Measurements from ENCODE around the gene GPM6B.

GPM6B gene

GRCh38 chrX:13845721-13846378 is 29.0 kb upstream of the GPM6B start:
- Histone ChIP-seq H3K36me3 (no peaks in the 10 kb centered on the region), H3K4me3 (no peak overlapping the region), H3K4me1 (no peaks in the 10 kb centered on the region), H3K9ac (no peak overlapping the region), H3K9me3 (replicated peaks in 1 of 11) (peaks cover 0 to 5% (median 0%) of the 10 kb centered on the region in 11 experiments; a peak in 1 of 22 replicates), H3K4me2 (no peak overlapping the region), H3K27ac (no peak overlapping the region), H4K20me1 (peaks cover 0 to 4% (median 0%) of the 10 kb centered on the region in 11 experiments; a peak in 3 of 22 replicates), H3K27me3 (peaks cover 93 to 100% (median 99%) of the 10 kb centered on the region in 11 experiments)
- no peak for TF ChIP-seq Cebpa-rat (IDR thresholded peaks at IDR 0.05)

- H3K4me2 ChIP-seq, result no peak overlapping the region
- TF ChIP-seq Cebpa-rat (IDR thresholded peaks at IDR 0.05), result no peak
Measured at GRCh38 chrX:13843150-13843721, 26.3 kb upstream of the GPM6B start.

GRCh38 chrX:13840121-13840520 is 23.2 kb upstream of the GPM6B start:
- Histone ChIP-seq H3K9me3 (replicated peaks in 1 of 11) (no peaks in the 10 kb centered on the region; a peak in 1 of 22 replicates), H4K20me1 (peaks cover 0 to 8% (median 0%) of the 10 kb centered on the region in 11 experiments; a peak in 3 of 22 replicates), H3K9ac (no peak overlapping the region), H3K27me3 (peaks cover 95 to 100% (median 98%) of the 10 kb centered on the region in 11 experiments), H3K4me2 (no peak overlapping the region), H3K36me3 (no peaks in the 10 kb centered on the region), H3K27ac (no peak overlapping the region), H3K4me3 (no peak overlapping the region), H3K4me1 (peaks cover 0 to 7% (median 5%) of the 10 kb centered on the region in 10 experiments; a peak in 6 of 20 replicates)
- TF ChIP-seq Cebpa-rat (IDR thresholded peaks at IDR 0.05), result no peak

More at GRCh38 chrX:13843150-13843721, 26.3 kb upstream of the GPM6B start:
- H4K20me1 ChIP-seq, result peaks cover 0 to 8% (median 0%) of the 10 kb centered on the region in 11 experiments; a peak in 4 of 22 replicates
- no peaks in the 10 kb centered on the region; a peak in 1 of 22 replicates for H3K9me3 ChIP-seq (replicated peaks in 1 of 11)
- H3K4me3 ChIP-seq, result no peak overlapping the region
- no peaks in the 10 kb centered on the region for H3K36me3 ChIP-seq
- no peak overlapping the region for H3K27ac ChIP-seq
- peaks cover 96 to 100% (median 99%) of the 10 kb centered on the region in 11 experiments for H3K27me3 ChIP-seq
- H3K4me1 ChIP-seq, result no peaks in the 10 kb centered on the region
- no peak overlapping the region for H3K9ac ChIP-seq

GRCh38 chrX:13837290-13837745 is 20.4 kb upstream of the GPM6B start:
- no peak overlapping the region for H3K9ac ChIP-seq
- H3K4me3 ChIP-seq, result no peak overlapping the region
- peak overlapping the region in 7 of 11 experiments; percentile 19 to 51 (median 26); a peak in 6 of 22 replicates for H3K4me2 ChIP-seq
- peaks cover 0 to 5% (median 0%) of the 10 kb centered on the region in 11 experiments; a peak in 3 of 22 replicates for H4K20me1 ChIP-seq
- H3K27ac ChIP-seq, result no peak overlapping the region
- peaks cover 97 to 100% (median 98%) of the 10 kb centered on the region in 11 experiments for H3K27me3 ChIP-seq
- H3K4me1 ChIP-seq, result peaks cover 0 to 7% (median 5%) of the 10 kb centered on the region in 10 experiments; a peak in 6 of 20 replicates
- H3K9me3 ChIP-seq (replicated peaks in 1 of 11), result no peaks in the 10 kb centered on the region
- H3K36me3 ChIP-seq, result no peaks in the 10 kb centered on the region
- TF ChIP-seq Cebpa-rat (IDR thresholded peaks at IDR 0.05), result no peak

- Histone ChIP-seq H4K20me1 (peaks cover 0 to 4% (median 0%) of the 10 kb centered on the region in 11 experiments; a peak in 3 of 22 replicates), H3K36me3 (no peaks in the 10 kb centered on the region), H3K4me3 (no peak overlapping the region), H3K4me2 (0 out of 22 replicates have a peak overlapping the region, but pooled peaks of 1 of the 11 experiments have one; percentile 22), H3K27me3 (peaks cover 96 to 100% (median 98%) of the 10 kb centered on the region in 11 experiments), H3K27ac (no peak overlapping the region), H3K4me1 (peaks cover 0 to 7% (median 5%) of the 10 kb centered on the region in 10 experiments; a peak in 6 of 20 replicates), H3K9ac (no peak overlapping the region), H3K9me3 (replicated peaks in 1 of 11) (no peaks in the 10 kb centered on the region)
- TF ChIP-seq Cebpa-rat (IDR thresholded peaks at IDR 0.05), result no peak
Measured at GRCh38 chrX:13836575-13836974, 19.7 kb upstream of the GPM6B start.

- H3K27ac ChIP-seq, result no peak overlapping the region
- peaks cover 0 to 4% (median 0%) of the 10 kb centered on the region in 11 experiments; a peak in 4 of 22 replicates for H4K20me1 ChIP-seq
- no peak for TF ChIP-seq Cebpa-rat (IDR thresholded peaks at IDR 0.05)
- no peak overlapping the region for H3K4me3 ChIP-seq
- H3K27me3 ChIP-seq, result peaks cover 96 to 100% (median 98%) of the 10 kb centered on the region in 11 experiments
- H3K9me3 ChIP-seq (replicated peaks in 1 of 11), result peaks cover 0 to 3% (median 0%) of the 10 kb centered on the region in 11 experiments; a peak in 1 of 22 replicates
- peaks cover 0 to 7% (median 5%) of the 10 kb centered on the region in 10 experiments; a peak in 6 of 20 replicates for H3K4me1 ChIP-seq
- no peak overlapping the region for H3K4me2 ChIP-seq
- no peak overlapping the region for H3K9ac ChIP-seq
- H3K36me3 ChIP-seq, result no peaks in the 10 kb centered on the region
Measured at GRCh38 chrX:13835825-13836224, 18.9 kb upstream of the GPM6B start.

- no peak for TF ChIP-seq Cebpa-rat (IDR thresholded peaks at IDR 0.05)
- Histone ChIP-seq H3K4me2 (no peak overlapping the region), H4K20me1 (no peaks in the 10 kb centered on the region; a peak in 4 of 22 replicates), H3K9me3 (replicated peaks in 1 of 11) (peaks cover 0 to 5% (median 0%) of the 10 kb centered on the region in 11 experiments; a peak in 1 of 22 replicates), H3K9ac (no peak overlapping the region), H3K36me3 (no peaks in the 10 kb centered on the region), H3K4me3 (no peak overlapping the region), H3K27ac (no peak overlapping the region), H3K4me1 (peaks cover 0 to 7% (median 5%) of the 10 kb centered on the region in 10 experiments; a peak in 6 of 20 replicates), H3K27me3 (peaks cover 96 to 100% (median 98%) of the 10 kb centered on the region in 11 experiments)
Measured at GRCh38 chrX:13834355-13834754, 17.5 kb upstream of the GPM6B start.

- TF ChIP-seq Cebpa-rat (IDR thresholded peaks at IDR 0.05), result no peak
- peaks cover 0 to 2% (median 0%) of the 10 kb centered on the region in 11 experiments; a peak in 4 of 22 replicates for H4K20me1 ChIP-seq
- peaks cover 0 to 5% (median 0%) of the 10 kb centered on the region in 11 experiments; a peak in 3 of 22 replicates for H3K9me3 ChIP-seq (replicated peaks in 1 of 11)
- H3K9ac ChIP-seq, result no peak overlapping the region
- H3K4me1 ChIP-seq, result peaks cover 0 to 7% (median 0%) of the 10 kb centered on the region in 10 experiments; a peak in 1 of 20 replicates
- no peak overlapping the region for H3K27ac ChIP-seq
- peaks cover 98 to 100% (median 100%) of the 10 kb centered on the region in 11 experiments for H3K27me3 ChIP-seq
- no peak overlapping the region for H3K4me3 ChIP-seq
- H3K36me3 ChIP-seq, result no peaks in the 10 kb centered on the region
- no peak overlapping the region for H3K4me2 ChIP-seq
Measured at GRCh38 chrX:13829983-13830382, 13.1 kb upstream of the GPM6B start.

- Histone ChIP-seq H3K9ac (no peak overlapping the region), H3K36me3 (no peaks in the 10 kb centered on the region), H3K4me1 (peaks cover 0 to 7% (median 0%) of the 10 kb centered on the region in 10 experiments; a peak in 1 of 20 replicates), H3K9me3 (replicated peaks in 1 of 11) (peaks cover 0 to 6% (median 0%) of the 10 kb centered on the region in 11 experiments; a peak in 3 of 22 replicates), H4K20me1 (peaks cover 0 to 6% (median 0%) of the 10 kb centered on the region in 11 experiments; a peak in 2 of 22 replicates), H3K27me3 (peaks cover 98 to 100% (median 100%) of the 10 kb centered on the region in 11 experiments), H3K4me3 (no peak overlapping the region), H3K4me2 (0 out of 22 replicates have a peak overlapping the region, but pooled peaks of 1 of the 11 experiments have one; percentile 21), H3K27ac (no peak overlapping the region)
- no peak for TF ChIP-seq Cebpa-rat (IDR thresholded peaks at IDR 0.05)
Measured at GRCh38 chrX:13828392-13828791, 11.5 kb upstream of the GPM6B start.
